ENCODE results near the gene CHRND.

DNA sequence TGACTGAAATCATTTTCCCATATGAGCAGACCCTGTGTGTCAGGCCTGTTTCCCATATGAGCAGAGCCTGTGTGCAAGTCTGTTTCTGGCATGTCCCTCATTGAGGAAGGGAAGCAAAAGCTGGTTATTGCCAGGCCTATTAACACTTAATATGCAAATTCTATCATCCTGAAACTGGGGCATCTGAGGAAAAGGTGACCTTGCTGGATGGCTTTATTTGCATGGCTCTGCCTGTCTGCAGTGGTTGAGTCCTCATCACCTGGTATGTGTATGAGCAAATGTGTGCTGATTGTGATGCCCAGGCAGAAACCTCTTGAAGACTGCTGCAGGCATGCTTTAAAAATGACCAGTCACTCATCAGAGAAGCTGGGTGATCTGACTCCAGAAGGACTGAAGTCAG, 55.8 kb downstream of the CHRND start:
- TF ChIP-seq, protein P1, sequence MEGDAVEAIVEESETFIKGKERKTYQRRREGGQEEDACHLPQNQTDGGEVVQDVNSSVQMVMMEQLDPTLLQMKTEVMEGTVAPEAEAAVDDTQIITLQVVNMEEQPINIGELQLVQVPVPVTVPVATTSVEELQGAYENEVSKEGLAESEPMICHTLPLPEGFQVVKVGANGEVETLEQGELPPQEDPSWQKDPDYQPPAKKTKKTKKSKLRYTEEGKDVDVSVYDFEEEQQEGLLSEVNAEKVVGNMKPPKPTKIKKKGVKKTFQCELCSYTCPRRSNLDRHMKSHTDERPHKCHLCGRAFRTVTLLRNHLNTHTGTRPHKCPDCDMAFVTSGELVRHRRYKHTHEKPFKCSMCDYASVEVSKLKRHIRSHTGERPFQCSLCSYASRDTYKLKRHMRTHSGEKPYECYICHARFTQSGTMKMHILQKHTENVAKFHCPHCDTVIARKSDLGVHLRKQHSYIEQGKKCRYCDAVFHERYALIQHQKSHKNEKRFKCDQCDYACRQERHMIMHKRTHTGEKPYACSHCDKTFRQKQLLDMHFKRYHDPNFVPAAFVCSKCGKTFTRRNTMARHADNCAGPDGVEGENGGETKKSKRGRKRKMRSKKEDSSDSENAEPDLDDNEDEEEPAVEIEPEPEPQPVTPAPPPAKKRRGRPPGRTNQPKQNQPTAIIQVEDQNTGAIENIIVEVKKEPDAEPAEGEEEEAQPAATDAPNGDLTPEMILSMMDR (IDR thresholded peaks at IDR 0.05), result no peak
- TF ChIP-seq POLR2A (IDR thresholded peaks at IDR 0.05) (no peak), EP300 (IDR thresholded peaks at IDR 0.05) (no peak)
